Measurements from ENCODE around the gene NCOA5. TPM values are rescaled to one million over a fixed set of nuclear protein-coding genes. Genes with fewer than 3 reads are reported as not detected.

Gene NCOA5
- total RNA-seq, 2 donors from 2014 or later = 33.9 to 34.2 TPM

DNA sequence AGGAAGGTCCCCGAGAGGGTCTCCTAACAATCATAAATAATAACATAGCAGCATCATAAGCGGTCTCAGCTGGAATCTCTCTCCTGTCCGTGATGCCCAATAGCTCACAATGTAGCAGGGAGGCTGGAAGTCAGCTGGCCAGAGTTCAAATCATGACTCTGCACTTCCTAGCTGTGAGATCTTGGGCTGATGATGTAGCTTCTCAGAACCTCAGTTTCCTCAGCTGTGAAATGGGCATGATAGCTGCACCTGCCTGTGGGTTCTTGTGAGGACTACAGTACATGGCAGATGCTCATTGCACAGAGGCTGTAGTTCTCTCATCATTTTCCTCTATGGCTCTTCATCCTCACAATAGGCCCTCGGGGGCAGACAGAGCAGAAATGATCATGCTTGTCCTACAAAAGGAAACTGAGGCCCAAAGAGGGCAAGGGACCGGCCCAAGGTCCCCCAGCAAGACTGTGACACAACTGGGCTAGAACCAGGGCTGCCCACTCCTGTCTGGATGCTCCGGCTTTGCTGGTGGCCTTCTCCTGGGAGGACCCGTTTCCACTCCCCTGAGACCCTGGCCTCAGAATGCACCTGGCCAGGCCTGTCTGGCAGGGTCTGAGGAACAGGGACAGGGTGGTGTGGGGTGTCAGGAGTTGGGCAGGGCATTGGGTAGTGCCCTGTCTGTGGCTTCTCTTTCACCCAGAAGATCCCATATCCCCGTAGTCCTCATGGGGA, 43.0 kb downstream of the NCOA5 start:
- no peak overlapping the region for H3K4me3 Mint-ChIP-seq
- H3K27ac Mint-ChIP-seq = no peak overlapping the region
- H3K36me3 Mint-ChIP-seq = no peaks in the 10 kb centered on the region
- H3K4me1 Mint-ChIP-seq (ENCODE audit: low read depth in 2 of 2) = no peaks in the 10 kb centered on the region
- no peak for ATAC-seq
- no peak for DNase-seq (ENCODE audit: low spot score)
- no peaks in the 10 kb centered on the region for H3K9me3 Mint-ChIP-seq
- peaks cover 36 to 43% of the 10 kb centered on the region in 2 donors for H3K27me3 Mint-ChIP-seq

DNA sequence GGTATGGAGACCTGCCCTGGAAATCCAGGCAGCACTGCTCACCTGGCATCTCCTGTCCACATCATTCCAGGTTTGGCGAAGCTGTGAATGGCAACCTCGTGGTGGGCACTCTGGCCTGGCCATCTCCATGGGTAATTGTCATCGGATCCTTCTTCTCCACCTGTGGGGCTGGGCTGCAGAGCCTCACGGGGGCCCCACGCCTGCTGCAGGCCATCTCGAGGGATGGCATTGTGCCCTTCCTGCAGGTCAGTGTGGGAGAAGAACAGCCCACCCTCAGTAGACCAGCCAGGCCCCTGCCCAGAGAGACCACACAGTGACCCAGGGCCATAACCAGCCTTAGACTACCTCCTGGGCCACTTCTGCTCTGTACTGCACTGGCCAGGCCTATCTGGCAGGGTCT, 44.9 kb downstream of the NCOA5 start:
- no peak overlapping the region for H3K27ac Mint-ChIP-seq
- H3K27me3 Mint-ChIP-seq = peaks cover 35 to 48% of the 10 kb centered on the region in 2 donors
- no peak overlapping the region for H3K4me3 Mint-ChIP-seq
- no peaks in the 10 kb centered on the region for H3K36me3 Mint-ChIP-seq
- no peaks in the 10 kb centered on the region for H3K9me3 Mint-ChIP-seq
- DNase-seq (ENCODE audit: low spot score) (no peak), ATAC-seq (no peak)
- no peaks in the 10 kb centered on the region for H3K4me1 Mint-ChIP-seq (ENCODE audit: low read depth in 2 of 2)

DNA sequence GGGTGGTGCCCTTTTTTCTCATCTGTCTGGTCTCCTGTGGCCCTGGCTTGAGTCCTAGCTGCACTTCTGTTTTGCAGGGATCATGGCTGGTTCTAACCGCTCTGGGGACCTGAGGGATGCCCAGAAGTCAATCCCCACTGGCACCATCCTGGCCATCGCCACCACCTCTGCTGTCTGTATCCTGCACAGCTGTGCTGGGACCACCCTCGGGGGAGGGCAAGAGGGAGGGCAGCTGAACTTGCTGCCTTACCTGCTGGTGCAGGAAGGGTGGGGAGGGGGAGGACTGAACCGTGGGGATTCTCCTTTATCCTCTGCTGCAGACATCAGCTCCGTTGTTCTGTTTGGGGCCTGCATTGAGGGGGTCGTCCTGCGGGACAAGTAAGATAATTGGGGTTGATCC, 46.2 kb downstream of the NCOA5 start:
- Mint-ChIP-seq H3K36me3 (no peaks in the 10 kb centered on the region), H3K4me1 (ENCODE audit: low read depth in 2 of 2) (no peaks in the 10 kb centered on the region), H3K27ac (no peak overlapping the region), H3K9me3 (no peaks in the 10 kb centered on the region), H3K4me3 (no peak overlapping the region), H3K27me3 (peaks cover 32 to 42% of the 10 kb centered on the region in 2 donors)
- DNase-seq (ENCODE audit: low spot score) (no peak), ATAC-seq (no peak)

DNA sequence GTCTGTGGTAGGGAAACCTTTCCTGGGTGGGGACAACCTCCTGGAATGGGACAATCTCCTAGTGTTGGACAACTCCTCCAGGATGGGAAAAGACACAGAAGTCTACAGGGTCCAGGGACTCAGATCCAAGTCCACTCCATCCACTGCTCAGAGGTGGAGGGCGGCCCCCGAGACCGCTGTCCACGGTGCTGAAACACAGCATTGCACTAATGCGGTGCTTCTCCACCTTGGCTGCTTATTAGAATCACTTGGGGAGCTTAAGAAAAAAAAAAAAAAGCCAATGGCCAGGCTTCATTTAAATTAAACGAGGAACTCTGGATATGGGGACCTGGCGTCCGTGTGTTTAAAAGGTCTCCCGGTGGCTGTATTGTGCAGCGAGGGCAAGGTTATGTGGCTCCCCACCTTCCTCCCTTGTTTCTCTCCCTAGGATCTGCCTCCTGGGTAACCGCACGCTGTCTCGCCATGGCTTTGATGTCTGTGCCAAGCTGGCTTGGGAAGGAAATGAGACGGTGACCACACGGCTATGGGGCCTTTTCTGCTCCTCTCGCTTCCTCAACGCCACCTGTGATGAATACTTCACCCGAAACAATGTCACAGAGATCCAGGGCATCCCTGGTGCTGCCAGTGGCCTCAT, 48.7 kb downstream of the NCOA5 start:
- Mint-ChIP-seq H3K27ac (no peak overlapping the region), H3K4me1 (ENCODE audit: low read depth in 2 of 2) (no peaks in the 10 kb centered on the region), H3K9me3 (no peaks in the 10 kb centered on the region), H3K36me3 (no peaks in the 10 kb centered on the region), H3K27me3 (peaks cover 35 to 38% of the 10 kb centered on the region in 2 donors), H3K4me3 (no peak overlapping the region)
- DNase-seq (ENCODE audit: low spot score) = no peak
- no peak for ATAC-seq

DNA sequence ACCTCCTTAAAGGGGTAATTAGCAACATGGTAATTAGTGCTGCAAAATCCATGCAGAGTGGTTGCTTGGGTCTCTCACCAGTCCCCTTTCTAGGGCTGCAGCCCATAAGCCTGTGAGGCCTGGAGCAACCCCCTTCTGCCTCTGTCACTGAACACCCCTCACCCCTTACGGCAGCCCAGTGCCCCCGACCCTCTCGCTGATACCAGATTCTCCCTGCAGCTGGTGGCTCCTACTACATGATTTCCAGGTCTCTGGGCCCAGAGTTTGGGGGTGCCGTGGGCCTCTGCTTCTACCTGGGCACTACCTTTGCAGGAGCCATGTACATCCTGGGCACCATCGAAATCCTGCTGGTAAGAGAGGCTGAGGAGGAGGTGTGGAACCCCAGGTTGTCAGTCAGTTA, 52.7 kb downstream of the NCOA5 start:
- DNase-seq (ENCODE audit: low spot score) (no peak), ATAC-seq (no peak)
- Mint-ChIP-seq H3K9me3 (no peaks in the 10 kb centered on the region), H3K27ac (no peak overlapping the region), H3K4me1 (ENCODE audit: low read depth in 2 of 2) (no peaks in the 10 kb centered on the region), H3K4me3 (no peak overlapping the region), H3K36me3 (no peaks in the 10 kb centered on the region), H3K27me3 (peaks cover 49% of the 10 kb centered on the region in 2 donors)

DNA sequence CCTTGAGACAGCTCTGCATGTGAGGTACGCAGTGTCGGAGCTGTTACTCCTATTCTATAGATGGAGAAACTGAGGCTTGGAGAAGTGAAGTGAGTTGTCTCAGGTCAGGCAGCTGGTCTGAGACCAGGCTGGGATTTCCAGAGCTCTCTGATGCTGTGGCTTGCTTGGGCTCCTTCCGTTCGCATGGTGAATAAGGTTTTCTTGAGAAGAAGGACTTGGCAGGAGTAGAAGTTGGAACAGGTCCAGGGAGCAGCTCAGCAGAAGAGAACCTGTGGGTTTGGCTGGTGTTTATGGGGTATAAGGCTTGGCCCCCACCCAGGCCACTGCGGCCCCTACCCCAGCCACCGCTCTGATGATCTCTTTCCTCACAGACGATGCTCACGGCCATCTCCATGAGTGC, 53.4 kb downstream of the NCOA5 start:
- Mint-ChIP-seq H3K27me3 (peaks cover 42% of the 10 kb centered on the region in 2 donors), H3K4me1 (ENCODE audit: low read depth in 2 of 2) (no peaks in the 10 kb centered on the region), H3K27ac (no peak overlapping the region), H3K9me3 (no peaks in the 10 kb centered on the region), H3K4me3 (no peak overlapping the region), H3K36me3 (no peaks in the 10 kb centered on the region)
- ATAC-seq (no peak), DNase-seq (ENCODE audit: low spot score) (no peak)

DNA sequence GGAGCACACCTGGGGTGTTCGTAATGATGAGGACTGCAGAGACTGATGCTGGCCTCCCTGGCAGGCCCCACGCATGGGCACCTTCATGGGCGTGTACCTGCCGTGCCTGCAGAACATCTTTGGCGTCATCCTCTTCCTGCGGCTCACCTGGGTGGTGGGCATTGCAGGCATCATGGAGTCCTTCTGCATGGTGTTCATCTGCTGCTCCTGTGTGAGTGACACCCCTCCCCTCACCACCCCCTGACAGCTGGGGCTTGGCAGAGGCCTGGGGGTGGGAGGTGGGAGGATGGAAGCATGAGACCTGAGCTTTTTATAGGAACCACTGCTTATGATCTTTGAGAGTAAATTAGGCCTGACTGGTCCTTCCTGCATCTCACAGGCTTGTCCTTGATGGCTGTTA, 54.0 kb downstream of the NCOA5 start:
- H3K27me3 Mint-ChIP-seq = peaks cover 40% of the 10 kb centered on the region in 2 donors

DNA sequence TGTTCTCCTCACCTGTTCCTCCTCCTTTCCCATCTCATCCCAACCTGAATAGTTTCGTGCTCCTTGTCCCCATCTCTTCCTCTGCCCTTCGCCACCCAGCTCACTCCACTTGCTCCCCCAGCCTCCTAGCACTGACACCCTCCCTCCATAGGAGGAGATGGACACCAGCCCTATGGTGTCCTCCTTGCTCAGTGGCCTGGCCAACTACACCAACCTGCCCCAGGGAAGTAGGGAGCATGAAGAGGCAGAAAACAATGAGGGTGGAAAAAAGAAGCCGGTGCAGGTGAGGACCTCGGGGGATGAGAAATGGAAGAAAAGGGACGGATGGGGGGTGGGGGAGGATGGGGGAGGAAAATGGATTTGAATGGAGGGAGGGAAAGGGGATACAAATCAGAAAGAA, 54.5 kb downstream of the NCOA5 start:
- DNase-seq (ENCODE audit: low spot score) = no peak
- ATAC-seq = no peak
- Mint-ChIP-seq H3K4me3 (no peak overlapping the region), H3K36me3 (no peaks in the 10 kb centered on the region), H3K27ac (no peak overlapping the region), H3K4me1 (ENCODE audit: low read depth in 2 of 2) (no peaks in the 10 kb centered on the region), H3K27me3 (peaks cover 40% of the 10 kb centered on the region in 2 donors), H3K9me3 (no peaks in the 10 kb centered on the region)

More for the DNA sequence above, 54.0 kb downstream of the NCOA5 start:
- no peak for ATAC-seq
- Mint-ChIP-seq H3K4me1 (ENCODE audit: low read depth in 2 of 2) (no peaks in the 10 kb centered on the region), H3K4me3 (no peak overlapping the region), H3K27ac (no peak overlapping the region), H3K9me3 (no peaks in the 10 kb centered on the region), H3K36me3 (no peaks in the 10 kb centered on the region)
- no peak for DNase-seq (ENCODE audit: low spot score)

DNA sequence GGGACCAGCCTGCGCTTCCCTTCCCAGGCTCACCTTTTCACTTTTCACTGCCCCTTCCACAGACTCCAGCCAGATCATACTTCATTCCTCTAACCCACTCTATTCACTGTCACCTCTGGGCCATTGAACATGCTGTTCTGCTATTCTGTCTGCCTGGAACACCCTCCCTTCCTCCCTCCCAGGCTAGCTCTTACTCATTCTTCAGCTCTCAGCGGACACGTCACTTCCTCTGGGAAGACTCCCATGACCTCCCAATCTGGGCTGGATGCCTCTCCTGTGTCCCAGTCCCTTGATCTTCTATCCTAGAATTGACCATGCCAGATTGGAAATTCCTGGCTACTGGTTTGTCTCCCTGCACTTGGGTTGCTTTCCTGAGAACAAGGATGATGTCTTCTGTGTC, 55.7 kb downstream of the NCOA5 start:
- H3K4me1 Mint-ChIP-seq (ENCODE audit: low read depth in 2 of 2) = no peaks in the 10 kb centered on the region
- no peak overlapping the region for H3K27ac Mint-ChIP-seq
- DNase-seq (ENCODE audit: low spot score) (no peak), ATAC-seq (no peak)
- no peaks in the 10 kb centered on the region for H3K36me3 Mint-ChIP-seq
- peaks cover 40 to 44% of the 10 kb centered on the region in 2 donors for H3K27me3 Mint-ChIP-seq
- H3K4me3 Mint-ChIP-seq = no peak overlapping the region
- H3K9me3 Mint-ChIP-seq = no peaks in the 10 kb centered on the region

DNA sequence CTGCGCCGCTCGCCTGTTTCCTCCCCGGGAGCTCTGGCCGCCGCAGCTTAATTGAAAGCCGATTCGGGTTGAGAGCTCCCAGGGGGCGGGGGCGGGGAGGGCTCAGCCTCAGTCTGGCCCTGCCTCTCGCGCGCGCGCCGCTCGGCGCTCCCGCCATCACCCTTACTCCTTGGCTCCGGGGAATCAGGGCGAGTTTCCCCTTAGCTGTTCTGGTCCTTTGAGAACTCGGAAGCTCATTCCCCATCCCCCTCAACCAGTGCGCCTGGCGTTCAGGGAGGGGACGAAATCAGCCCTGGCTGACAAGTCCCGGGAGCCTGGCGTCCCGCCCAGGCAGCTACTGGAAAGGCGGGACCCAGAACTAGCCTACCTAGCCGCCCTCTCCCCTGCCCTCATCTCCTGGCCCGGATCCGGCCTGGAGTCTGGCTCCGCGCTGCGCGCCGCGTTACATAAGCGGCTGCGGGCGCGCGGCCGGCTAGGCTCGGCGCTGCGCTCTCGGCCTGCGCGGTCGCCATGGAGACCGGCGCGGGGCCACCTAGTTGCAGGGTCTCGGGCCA, 58.0 kb downstream of the NCOA5 start:
- Mint-ChIP-seq H3K36me3 (no peaks in the 10 kb centered on the region), H3K4me1 (ENCODE audit: low read depth in 2 of 2) (no peaks in the 10 kb centered on the region), H3K27me3 (peaks cover 38 to 41% of the 10 kb centered on the region in 2 donors), H3K9me3 (no peaks in the 10 kb centered on the region), H3K4me3 (no peak overlapping the region), H3K27ac (no peak overlapping the region)
- ATAC-seq (no peak), DNase-seq (ENCODE audit: low spot score) (no peak)

DNA sequence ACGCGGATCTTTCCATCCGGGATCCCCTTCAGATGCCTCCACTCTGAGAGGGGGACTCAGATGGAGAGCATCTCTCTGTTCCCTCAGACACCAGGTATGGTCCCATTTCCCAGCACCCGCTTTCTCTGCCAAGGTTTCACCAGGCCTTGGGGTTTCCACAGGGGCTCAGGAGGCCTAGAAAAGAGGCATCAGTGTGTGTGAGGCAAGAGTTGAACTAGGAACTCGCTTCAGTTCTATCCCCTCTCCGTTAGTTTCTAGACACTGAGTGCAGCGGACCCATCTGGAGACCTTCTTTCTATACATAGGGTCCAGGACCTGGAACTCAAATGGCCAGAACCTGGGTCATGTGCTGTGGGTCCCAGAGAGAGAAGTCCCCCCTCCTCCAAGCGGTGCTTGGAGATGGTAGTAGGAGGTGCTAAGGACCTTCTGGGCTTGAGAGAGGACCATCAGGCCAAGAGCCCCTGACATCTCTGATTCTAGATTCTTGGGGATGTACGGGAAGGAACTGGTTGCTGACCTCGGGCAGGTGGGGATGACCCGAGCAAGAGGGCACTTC, 58.7 kb downstream of the NCOA5 start:
- H3K4me1 Mint-ChIP-seq (ENCODE audit: low read depth in 2 of 2) = no peaks in the 10 kb centered on the region
- H3K36me3 Mint-ChIP-seq = no peaks in the 10 kb centered on the region
- no peak for ATAC-seq
- no peaks in the 10 kb centered on the region for H3K9me3 Mint-ChIP-seq
- no peak overlapping the region for H3K4me3 Mint-ChIP-seq
- peaks cover 38 to 41% of the 10 kb centered on the region in 2 donors for H3K27me3 Mint-ChIP-seq
- H3K27ac Mint-ChIP-seq = no peak overlapping the region
- DNase-seq (ENCODE audit: low spot score) = no peak

DNA sequence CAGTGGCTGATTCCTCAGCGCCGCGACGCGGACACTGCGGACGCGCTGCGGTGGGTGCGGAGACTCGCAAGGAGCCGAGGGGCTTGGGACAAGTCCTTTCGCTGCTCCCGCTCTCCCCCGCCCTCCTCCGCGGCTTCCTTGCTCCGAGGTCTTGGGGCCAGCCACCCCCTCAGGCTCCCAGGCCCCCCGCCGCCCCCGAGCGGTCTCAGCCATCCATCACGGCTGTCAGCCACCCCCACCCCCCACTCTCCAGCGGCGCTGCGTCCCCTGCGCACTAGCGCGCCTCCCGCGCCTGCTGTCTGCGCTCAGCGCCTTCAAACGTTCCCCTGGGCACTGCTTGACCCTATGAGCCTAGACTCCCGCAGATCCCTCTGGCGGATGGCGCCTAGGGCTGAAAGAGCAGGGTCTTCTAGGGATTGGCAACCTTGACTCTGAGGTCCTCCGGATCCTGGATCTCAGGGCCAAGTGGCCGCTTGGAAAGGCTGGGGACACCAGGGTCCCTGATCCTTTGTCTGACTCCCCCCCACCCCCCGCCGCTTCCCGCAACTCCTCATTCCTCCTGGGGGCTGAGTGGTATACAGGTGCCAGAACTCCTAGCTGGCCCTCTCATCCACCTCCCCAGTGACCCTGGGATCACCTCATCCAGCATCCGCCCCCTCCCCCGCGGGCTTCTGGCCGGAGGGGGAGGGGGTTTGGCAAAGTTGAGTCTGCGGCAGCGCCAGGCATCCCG, 59.3 kb downstream of the NCOA5 start:
- H3K4me3 Mint-ChIP-seq = no peak overlapping the region
- DNase-seq (ENCODE audit: low spot score) (no peak), ATAC-seq (no peak)
- no peak overlapping the region for H3K27ac Mint-ChIP-seq
- H3K4me1 Mint-ChIP-seq (ENCODE audit: low read depth in 2 of 2) = no peaks in the 10 kb centered on the region
- no peaks in the 10 kb centered on the region for H3K36me3 Mint-ChIP-seq
- H3K27me3 Mint-ChIP-seq = peaks cover 39 to 40% of the 10 kb centered on the region in 2 donors
- no peaks in the 10 kb centered on the region for H3K9me3 Mint-ChIP-seq

DNA sequence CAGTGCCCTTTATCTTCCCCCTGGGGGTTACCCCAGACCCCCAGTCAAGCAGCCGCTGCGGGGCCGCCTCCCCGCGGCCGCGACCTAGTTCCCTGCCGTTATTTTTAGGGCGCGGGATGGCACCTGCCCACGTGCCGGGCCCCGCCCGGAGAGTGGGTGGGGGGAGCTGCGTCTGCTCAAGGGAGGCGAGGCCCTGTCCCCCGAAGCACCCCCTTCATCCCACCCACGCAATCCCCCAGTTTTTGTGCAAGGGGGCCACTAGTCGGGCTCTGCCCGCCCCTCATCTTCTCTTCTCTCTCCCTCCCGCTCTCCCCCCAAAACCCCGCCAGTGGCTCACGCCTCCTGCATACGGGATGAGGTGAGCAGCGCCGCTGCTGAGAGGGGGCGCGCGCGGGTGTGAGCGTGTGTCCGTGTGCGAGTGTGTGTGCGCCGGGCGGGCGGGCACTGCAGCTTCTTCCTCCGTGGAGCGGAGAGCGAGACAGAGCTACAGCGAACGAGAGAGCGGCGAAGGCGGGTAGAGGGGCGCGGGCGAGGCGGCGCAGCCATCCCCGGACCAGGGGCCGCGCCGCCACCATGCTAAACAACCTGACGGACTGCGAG, 60.9 kb downstream of the NCOA5 start, which contains the start of gene SLC12A5:
Gene SLC12A5 (plus strand): TSS at position 444 of the 600 bp plus-strand sequence. CDS start 130 bp downstream, at position 574.
- H3K9me3 Mint-ChIP-seq = no peaks in the 10 kb centered on the region
- H3K4me1 Mint-ChIP-seq (ENCODE audit: low read depth in 2 of 2) = no peaks in the 10 kb centered on the region
- H3K27ac Mint-ChIP-seq = no peak within 1 kb of the TSS
- H3K36me3 Mint-ChIP-seq = no peaks in the 10 kb centered on the region
- ATAC-seq (no peak), DNase-seq (ENCODE audit: low spot score) (no peak)
- peaks cover 38 to 41% of the 10 kb centered on the region in 2 donors for H3K27me3 Mint-ChIP-seq
- H3K4me3 Mint-ChIP-seq = no peak within 1 kb of the TSS
